Activated naive CD4-positive, alpha-beta T cell treated with anti-CD3 and anti-CD28 coated beads for 36 hours (primary cell): Measurements from ENCODE around the gene GGA2. TPM values are rescaled to one million over a fixed set of nuclear protein-coding genes. Genes with fewer than 3 reads are reported as not detected.
"Not testable (repeated sequence)": the region's sequence is repeated elsewhere in the genome, so short reads cannot be mapped to it uniquely, and the experiment has no call there.

Experiments
- CTCF ChIA-PET: fragments of 350-600 bp; sonication (Branson Sonifier 250); formaldehyde crosslinking; loops from one replicate; lab custom pipeline; 2021; ENCODE audit warnings: antibody characterized with exemption; lab: Charles Lee
- DNase-seq: peaks from one replicate; pipeline ENCODE4 v3.0.0-alpha.2; 2020
- H3K27ac Mint-ChIP-seq: one replicate; pipeline ENCODE4 v1.8.0; 2021; ENCODE audit warnings: mild to moderate bottlenecking, mixed read lengths
- H3K27me3 Mint-ChIP-seq: one replicate; pipeline ENCODE4 v1.8.0; 2021; ENCODE audit warnings: low read depth, mixed read lengths
- H3K36me3 Mint-ChIP-seq: one replicate; pipeline ENCODE4 v1.8.0; 2021; ENCODE audit warnings: low read depth, mixed read lengths
- H3K4me1 Mint-ChIP-seq: one replicate; pipeline ENCODE4 v1.8.0; 2021; ENCODE audit warnings: low read depth, mixed read lengths
- H3K4me3 Mint-ChIP-seq: one replicate; pipeline ENCODE4 v1.8.0; 2021; ENCODE audit warnings: mild to moderate bottlenecking, moderate library complexity, mixed read lengths
- H3K9me3 Mint-ChIP-seq: one replicate; pipeline ENCODE4 v1.8.0; 2021; ENCODE audit warnings: mixed read lengths
- intact Hi-C: fragments of 100-400 bp; cut with micrococcal nuclease; formaldehyde crosslinking; loops from one replicate; pipeline ENCODE4 v1.15.1; 2023
- total RNA-seq, 2 experiments: library from RNA; stranded (reverse); gene quantifications; one replicate each; pipeline ENCODE4 v1.2.3, GENCODE V29; 2021

Gene GGA2, protein sequence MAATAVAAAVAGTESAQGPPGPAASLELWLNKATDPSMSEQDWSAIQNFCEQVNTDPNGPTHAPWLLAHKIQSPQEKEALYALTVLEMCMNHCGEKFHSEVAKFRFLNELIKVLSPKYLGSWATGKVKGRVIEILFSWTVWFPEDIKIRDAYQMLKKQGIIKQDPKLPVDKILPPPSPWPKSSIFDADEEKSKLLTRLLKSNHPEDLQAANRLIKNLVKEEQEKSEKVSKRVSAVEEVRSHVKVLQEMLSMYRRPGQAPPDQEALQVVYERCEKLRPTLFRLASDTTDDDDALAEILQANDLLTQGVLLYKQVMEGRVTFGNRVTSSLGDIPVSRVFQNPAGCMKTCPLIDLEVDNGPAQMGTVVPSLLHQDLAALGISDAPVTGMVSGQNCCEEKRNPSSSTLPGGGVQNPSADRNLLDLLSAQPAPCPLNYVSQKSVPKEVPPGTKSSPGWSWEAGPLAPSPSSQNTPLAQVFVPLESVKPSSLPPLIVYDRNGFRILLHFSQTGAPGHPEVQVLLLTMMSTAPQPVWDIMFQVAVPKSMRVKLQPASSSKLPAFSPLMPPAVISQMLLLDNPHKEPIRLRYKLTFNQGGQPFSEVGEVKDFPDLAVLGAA
- 10 to 100 TPM; 53.0 to 62.7 TPM for total RNA-seq

GRCh38 chr16:23510164-23510914, at the start of gene GGA2:
GGA2 (minus strand) TSS chr16:23510494; CDS start chr16:23510411, 83 bp downstream.
- DNase-seq = peak; percentile 77
- Mint-ChIP-seq H3K27ac (peak within 1 kb of the TSS; percentile 73), H3K9me3 (peaks cover 5% of the 10 kb centered on the region), H3K4me1 (peaks cover 48% of the 10 kb centered on the region), H3K27me3 (no peaks in the 10 kb centered on the region), H3K36me3 (peaks cover 20% of the 10 kb centered on the region), H3K4me3 (peak within 1 kb of the TSS; percentile 78)
- intact Hi-C loops = loop anchor here (1.0 kb wide), 1 partner anchor 47 kb away; the partner anchor contains the start of genes EARS2 and UBFD1
- CTCF ChIA-PET = no interaction called here

- H3K4me3 Mint-ChIP-seq = peak overlapping the region; percentile 89
- H3K36me3 Mint-ChIP-seq = peaks cover 11% of the 10 kb centered on the region
- H3K27ac Mint-ChIP-seq = peak overlapping the region; percentile 85
- H3K4me1 Mint-ChIP-seq = peaks cover 47% of the 10 kb centered on the region
- H3K27me3 Mint-ChIP-seq = no peaks in the 10 kb centered on the region
- intact Hi-C loops = loop anchor here (1.0 to 10.0 kb wide), 9 partner anchors 38 to 1107 kb away; partner anchors contain the start of genes COG7, DCTN5, GGA2 and NDUFAB1
- peak; percentile 18 for DNase-seq
- CTCF ChIA-PET = interaction anchor here (0.6 to 1.8 kb wide), 4 partner anchors 34 to 67 kb away, joined by 3 to 8 read pairs (median 4); partner anchors contain the start of gene NDUFAB1
- no peaks in the 10 kb centered on the region for H3K9me3 Mint-ChIP-seq
Observed at GRCh38 chr16:23557779-23558702, 47.7 kb upstream of the GGA2 start.

DNA sequence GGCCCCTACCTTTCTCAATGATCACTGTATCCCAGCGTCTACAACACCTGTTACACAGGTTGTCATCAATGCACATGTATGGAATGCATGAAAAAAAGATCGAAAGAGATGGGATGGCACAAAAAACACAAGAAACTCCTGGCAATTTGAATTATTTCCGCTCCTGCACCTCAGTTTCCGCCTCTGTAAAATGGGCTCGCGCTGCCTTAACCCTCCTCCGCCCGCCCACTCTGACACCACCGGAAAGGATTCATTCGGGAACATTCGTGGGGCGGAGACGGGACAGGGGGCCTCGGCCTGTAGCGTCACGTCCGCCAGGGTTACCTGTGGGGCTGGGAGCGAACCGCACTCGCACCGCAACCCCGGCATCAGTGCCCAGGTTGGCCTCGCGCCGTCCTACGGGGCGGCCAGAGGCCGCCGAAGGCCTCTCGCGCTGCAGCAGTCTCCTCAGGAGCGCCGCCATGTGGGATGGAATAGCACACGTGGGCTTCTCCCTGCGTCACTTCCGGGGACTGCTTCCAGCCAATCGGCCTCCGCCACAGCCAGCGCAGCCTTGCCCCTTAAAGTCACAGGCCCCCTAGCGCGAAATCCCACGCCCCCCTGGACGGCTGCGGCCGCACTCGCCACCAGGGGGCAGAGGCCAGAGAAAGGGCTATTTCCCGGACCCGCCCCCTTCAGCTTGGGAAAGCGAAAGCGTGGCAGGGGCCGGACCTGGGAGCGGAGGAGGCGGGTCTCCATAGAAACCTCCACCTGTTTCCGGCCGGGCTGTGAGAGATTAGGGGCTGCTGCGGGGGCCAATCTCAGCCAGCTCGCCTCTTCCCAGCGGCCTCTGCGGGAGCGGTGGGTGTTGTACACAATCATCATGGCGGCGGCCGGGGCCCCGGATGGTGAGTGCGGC, 46.8 kb upstream of the GGA2 start, which contains the start of the genes EARS2 and UBFD1:
EARS2 (minus strand) TSS at position 470 of the 898 bp plus-strand sequence; CDS start at position 463, 7 bp downstream.
UBFD1 (plus strand) TSS at position 847 of the 898 bp plus-strand sequence; CDS start at position 863, 16 bp downstream.
- H3K4me1 Mint-ChIP-seq = peaks cover 47% of the 10 kb centered on the region
- CTCF ChIA-PET = interaction anchor here (0.8 to 1.8 kb wide), 2 partner anchors 40 to 58 kb away, joined by 4 to 8 read pairs; partner anchors contain the start of gene NDUFAB1
- peak; percentile 97 for DNase-seq
- peaks cover 4% of the 10 kb centered on the region for H3K36me3 Mint-ChIP-seq
- H3K9me3 Mint-ChIP-seq = no peaks in the 10 kb centered on the region
- H3K27me3 Mint-ChIP-seq = no peaks in the 10 kb centered on the region
- peak within 1 kb of the TSS; percentile 85 for H3K27ac Mint-ChIP-seq
- H3K4me3 Mint-ChIP-seq = peak within 1 kb of the TSS; percentile 89
- intact Hi-C loops = loop anchor here (1.0 to 10.0 kb wide), 9 partner anchors 39 to 1108 kb away; partner anchors contain the start of genes COG7, DCTN5, GGA2 and NDUFAB1

- CTCF ChIA-PET = interaction anchor here (0.6 to 1.9 kb wide), 4 partner anchors 14 to 512 kb away, joined by 3 to 5 read pairs (median 4); partner anchors contain the start of gene NDUFAB1
- intact Hi-C loops = loop anchor here (10.0 kb wide), 1 partner anchor 1110 kb away; no protein-coding TSS in a partner anchor
- no peak for DNase-seq
- Mint-ChIP-seq H3K4me3 (no peak overlapping the region), H3K27ac (no peak overlapping the region), H3K4me1 (peaks cover 36% of the 10 kb centered on the region), H3K36me3 (peaks cover 16% of the 10 kb centered on the region), H3K9me3 (no peaks in the 10 kb centered on the region), H3K27me3 (no peaks in the 10 kb centered on the region)
Observed at GRCh38 chr16:23554536-23554935, 44.2 kb upstream of the GGA2 start.

DNA sequence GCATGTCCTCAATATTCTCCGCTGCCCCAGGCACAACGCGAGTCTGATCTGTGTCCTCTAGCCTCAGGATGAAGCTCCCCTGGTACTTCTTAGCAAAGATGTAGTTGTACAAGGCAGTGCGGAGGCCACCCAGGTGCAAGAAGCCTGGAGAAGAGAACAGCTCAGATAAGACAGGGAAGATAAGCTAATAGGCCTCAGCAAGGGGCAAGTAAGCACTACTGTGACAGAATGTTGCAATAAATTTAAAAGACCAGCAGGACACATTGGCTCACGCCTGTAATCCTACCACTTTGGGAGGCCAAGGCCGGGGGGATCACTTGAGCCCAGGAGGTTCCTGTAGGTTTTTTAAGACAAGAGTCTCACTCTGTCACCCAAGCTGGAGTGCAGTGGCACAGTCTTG, 41.9 kb upstream of the GGA2 start:
- intact Hi-C loops = loop anchor here (10.0 kb wide), 1 partner anchor 1113 kb away; no protein-coding TSS in a partner anchor
- Mint-ChIP-seq H3K27ac (no peak overlapping the region), H3K4me1 (peaks cover 22% of the 10 kb centered on the region), H3K9me3 (no peaks in the 10 kb centered on the region), H3K36me3 (peaks cover 21% of the 10 kb centered on the region), H3K4me3 (no peak overlapping the region), H3K27me3 (no peaks in the 10 kb centered on the region)
- CTCF ChIA-PET = no interaction called here
- no peak for DNase-seq

GRCh38 chr16:23549938-23550337, 39.6 kb upstream of the GGA2 start:
- Mint-ChIP-seq H3K4me1 (peaks cover 8% of the 10 kb centered on the region), H3K36me3 (peaks cover 23% of the 10 kb centered on the region), H3K4me3 (no peak overlapping the region), H3K9me3 (no peaks in the 10 kb centered on the region), H3K27ac (no peak overlapping the region), H3K27me3 (no peaks in the 10 kb centered on the region)
- CTCF ChIA-PET = interaction anchor here (0.6 kb wide), 1 partner anchor 52 kb away, joined by 4 read pairs; no protein-coding TSS in a partner anchor
- no peak for DNase-seq
- intact Hi-C loops = loop anchor here (10.0 kb wide), 1 partner anchor 1115 kb away; no protein-coding TSS in a partner anchor

- Mint-ChIP-seq H3K36me3 (peaks cover 15% of the 10 kb centered on the region), H3K27ac (no peak overlapping the region)
- CTCF ChIA-PET = interaction anchor here (1.2 kb wide), 1 partner anchor 23 kb away, joined by 4 read pairs; no protein-coding TSS in a partner anchor
Observed at GRCh38 chr16:23544436-23544835, 34.1 kb upstream of the GGA2 start.

DNA sequence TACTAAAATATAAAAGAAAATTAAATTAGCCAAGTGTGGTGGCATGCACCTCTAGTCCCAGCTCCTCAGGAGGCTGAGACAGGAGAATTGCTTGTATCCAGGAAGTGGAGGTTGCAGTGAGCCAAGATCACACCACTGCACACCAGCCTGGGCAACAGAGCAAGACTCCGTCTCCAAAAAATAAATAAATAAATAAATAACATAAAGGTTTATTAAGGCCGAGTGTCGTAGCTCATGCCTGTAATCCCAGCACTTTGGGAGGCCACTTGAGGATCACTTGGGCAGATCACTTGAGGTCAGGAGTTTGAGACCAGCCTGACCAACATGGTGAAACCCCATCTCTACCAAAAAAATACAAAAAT, 30.5 kb upstream of the GGA2 start:
- H3K9me3 Mint-ChIP-seq, intact Hi-C loops, DNase-seq, H3K27ac Mint-ChIP-seq, H3K4me1 Mint-ChIP-seq, H3K27me3 Mint-ChIP-seq, H3K4me3 Mint-ChIP-seq: not testable (repeated sequence)
- peaks cover 20% of the 10 kb centered on the region for H3K36me3 Mint-ChIP-seq
- CTCF ChIA-PET = interaction anchor here (1.1 kb wide), 1 partner anchor 14 kb away, joined by 3 read pairs; no protein-coding TSS in a partner anchor

More at GRCh38 chr16:23544436-23544835, 34.1 kb upstream of the GGA2 start:
- peaks cover 5% of the 10 kb centered on the region for H3K4me1 Mint-ChIP-seq
- H3K9me3 Mint-ChIP-seq = no peaks in the 10 kb centered on the region
- no peak for DNase-seq
- H3K27me3 Mint-ChIP-seq = no peaks in the 10 kb centered on the region
- intact Hi-C loops = no loop called here
- no peak overlapping the region for H3K4me3 Mint-ChIP-seq

GRCh38 chr16:23539984-23540816, 29.9 kb upstream of the GGA2 start:
- DNase-seq = no peak
- no peaks in the 10 kb centered on the region for H3K27me3 Mint-ChIP-seq
- no peaks in the 10 kb centered on the region for H3K9me3 Mint-ChIP-seq
- no peak overlapping the region for H3K4me3 Mint-ChIP-seq
- CTCF ChIA-PET = interaction anchor here (0.7 to 1.1 kb wide), 2 partner anchors 15 to 104 kb away, joined by 3 read pairs; no protein-coding TSS in a partner anchor
- intact Hi-C loops = no loop called here
- peak overlapping the region; percentile 30 for H3K27ac Mint-ChIP-seq
- H3K36me3 Mint-ChIP-seq = peaks cover 21% of the 10 kb centered on the region
- peaks cover 7% of the 10 kb centered on the region for H3K4me1 Mint-ChIP-seq
